GM18498 (cell line): ENCODE results near the gene CASP3.
A peak's percentile ranks its signal among the peaks of the same experiment; 100 is the strongest.

Experiments
- ATAC-seq: cut with Tn5 transposase; IDR thresholded peaks from one replicate; pipeline ENCODE4 v1.9.1; 2021; ENCODE audit warnings: mild to moderate bottlenecking, moderate library complexity; ENCODE audit not compliant: unreplicated experiment

Gene CASP3

DNA sequence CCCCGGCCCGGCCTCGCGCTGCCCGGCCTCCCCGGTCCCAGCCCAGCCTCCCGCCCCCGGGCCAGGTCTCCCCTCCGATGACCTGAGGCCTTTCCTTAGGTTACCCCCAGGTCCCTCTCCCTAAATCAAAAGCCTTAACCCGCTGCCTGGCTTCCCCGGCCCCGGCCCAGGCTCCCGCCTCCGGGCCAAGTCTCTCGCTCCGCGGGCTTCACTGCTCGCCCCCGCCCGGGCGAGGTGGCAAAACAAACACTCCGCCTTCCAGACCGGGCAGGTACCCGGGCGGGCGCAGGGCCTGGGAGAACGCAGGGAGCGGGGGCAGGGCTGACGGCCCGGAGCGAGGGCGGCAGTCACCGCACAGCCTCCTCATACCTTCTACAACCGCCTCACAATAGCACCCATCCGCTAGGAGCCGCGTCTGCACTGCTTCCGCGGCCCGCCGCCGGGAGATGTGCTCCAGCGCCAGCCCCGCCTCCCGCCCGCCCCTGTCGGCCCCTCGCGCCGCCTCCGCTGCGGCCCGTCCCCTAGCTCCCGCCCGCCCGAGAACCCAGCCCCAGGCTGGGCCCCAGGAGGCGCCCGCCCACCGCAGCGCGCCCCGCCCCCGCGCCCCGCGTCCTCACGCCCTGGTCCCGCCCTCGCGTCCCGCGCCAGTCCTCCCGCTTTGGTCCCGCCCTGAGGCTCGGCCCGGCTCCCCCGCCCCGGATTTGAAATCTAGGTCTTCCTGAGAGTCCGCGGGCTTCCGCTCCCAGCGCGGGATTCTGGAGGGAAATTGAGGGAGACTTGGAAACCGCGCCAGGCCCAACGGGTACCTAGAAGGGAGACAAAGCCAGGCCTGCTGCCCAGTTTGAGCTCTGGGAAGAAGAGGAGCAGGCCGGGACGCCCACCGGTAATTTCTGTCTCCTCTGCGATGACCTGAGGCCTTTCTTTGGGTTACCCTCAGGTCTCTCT is at the start of gene CASP3, which contains the start of gene PRIMPOL:
CASP3 (minus strand) TSS at position 422 of the 945 bp plus-strand sequence. CDS start 10,994 bp downstream, outside the sequence.
PRIMPOL (plus strand) TSS at position 713 of the 945 bp plus-strand sequence. CDS start 7,403 bp downstream, outside the sequence.
- ATAC-seq, result peak; percentile 89

DNA sequence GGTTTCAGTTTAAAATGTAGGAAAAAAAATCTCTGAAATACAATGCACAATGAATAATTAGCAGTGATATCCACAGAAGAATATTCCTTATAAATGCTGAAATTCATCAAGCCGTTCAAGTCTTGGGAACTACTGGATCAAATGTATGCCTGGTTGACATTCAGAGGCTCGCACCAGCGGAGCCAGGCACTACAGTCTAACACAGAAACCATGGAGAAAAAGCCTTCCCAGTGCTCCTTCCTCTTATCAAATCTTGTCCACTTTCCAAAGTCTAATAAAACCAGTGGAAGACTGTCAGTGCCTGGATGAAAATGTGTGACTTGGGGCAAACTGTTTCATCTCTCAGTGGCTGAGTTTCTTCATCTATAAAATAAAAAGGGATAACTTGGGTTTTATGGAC is 48.7 kb upstream of the CASP3 start:
- no peak for ATAC-seq

DNA sequence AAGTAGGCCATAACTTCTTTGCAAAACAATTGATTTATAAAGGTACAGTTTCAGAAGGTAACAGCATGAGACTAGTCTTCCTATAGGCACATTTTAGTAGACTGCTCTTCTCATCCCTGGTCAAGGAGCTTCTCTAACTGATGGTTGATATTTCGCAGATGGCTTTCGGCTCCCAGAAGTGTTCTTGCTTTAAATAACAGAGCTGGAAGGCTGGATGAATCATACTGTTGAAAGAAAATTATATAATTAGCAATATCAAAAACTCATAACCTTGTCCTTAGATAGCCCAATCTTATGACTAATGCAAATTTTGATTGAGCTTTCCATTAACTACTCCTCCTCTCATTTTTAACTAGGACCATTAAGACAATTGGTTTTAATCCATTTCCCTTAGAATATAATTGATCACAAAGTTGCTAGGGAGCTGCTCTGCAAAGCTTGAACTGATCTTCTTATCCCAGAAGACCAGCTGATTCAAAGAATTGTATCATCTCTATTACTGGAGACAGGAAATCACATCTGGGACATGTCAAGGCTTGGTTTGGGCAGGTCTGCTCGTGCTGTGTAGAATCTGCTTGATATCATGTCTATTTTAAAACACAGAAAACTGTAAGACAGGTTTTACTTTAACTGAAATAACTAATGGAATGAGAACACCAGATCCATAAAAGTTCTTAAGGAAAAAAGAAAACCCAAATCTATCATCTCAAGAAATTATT is 46.1 kb upstream of the CASP3 start:
- ATAC-seq, result no peak

DNA sequence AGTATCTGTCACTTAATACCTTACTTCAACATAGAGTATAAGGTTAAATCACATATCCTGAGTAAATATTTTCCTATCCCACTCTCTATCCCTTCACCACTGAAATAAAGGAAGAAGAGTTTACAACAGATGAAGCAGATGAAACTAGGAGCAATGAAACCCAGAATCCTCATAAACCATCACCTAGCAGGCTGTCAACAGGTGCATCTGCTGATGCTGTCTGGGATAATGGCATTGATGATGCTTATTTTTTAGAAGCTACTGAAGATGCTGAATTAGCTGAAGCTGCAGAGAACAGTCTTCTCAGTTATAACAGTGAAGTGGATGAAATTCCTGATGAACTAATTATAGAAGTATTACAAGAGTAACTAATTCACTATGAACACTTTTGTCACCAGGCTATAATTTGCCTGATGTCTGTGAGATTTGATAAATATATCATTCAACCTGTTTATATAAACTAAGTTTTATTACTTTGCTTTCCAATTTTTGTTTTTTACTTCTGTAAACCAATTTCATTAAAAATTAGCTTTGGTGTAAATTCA is 45.2 kb upstream of the CASP3 start:
- no peak for ATAC-seq

DNA sequence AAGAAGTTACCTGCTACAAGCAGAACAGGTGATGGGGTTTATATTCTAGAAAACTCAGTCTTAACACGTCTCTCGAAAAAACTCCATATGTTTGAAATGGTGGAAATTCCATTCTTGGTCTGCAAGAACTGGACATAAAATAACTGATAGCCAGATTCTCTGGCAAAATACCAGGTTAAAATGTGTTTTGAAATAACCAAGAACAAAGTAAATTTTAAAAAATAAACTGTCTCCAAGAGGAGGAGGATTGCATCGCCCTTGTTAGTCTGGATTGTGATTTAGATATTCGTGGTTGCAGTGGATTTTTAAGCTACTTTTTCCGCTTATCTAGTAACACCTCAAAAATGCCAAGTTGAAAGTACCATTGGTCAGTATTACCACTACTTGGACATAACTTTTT is 43.8 kb upstream of the CASP3 start:
- no peak for ATAC-seq

DNA sequence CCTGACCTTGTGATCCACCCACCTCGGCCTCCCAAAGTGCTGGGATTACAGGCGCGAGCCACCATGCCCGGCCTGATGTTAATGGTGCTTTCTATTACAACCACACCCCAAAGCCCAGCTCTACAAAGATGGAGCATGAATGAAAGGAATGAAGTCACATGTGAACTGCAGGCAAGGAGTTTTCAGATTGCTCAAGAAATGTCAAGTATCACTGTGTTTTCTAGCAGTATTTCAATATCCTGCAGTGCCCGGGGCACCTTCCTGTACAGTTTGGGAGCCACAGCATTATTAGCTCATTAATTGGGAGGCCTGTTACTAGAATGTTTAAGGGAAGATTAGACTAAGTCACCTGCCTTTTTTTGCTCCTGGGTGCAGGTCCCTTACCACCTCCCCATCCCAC is 40.4 kb upstream of the CASP3 start:
- ATAC-seq, result no peak

DNA sequence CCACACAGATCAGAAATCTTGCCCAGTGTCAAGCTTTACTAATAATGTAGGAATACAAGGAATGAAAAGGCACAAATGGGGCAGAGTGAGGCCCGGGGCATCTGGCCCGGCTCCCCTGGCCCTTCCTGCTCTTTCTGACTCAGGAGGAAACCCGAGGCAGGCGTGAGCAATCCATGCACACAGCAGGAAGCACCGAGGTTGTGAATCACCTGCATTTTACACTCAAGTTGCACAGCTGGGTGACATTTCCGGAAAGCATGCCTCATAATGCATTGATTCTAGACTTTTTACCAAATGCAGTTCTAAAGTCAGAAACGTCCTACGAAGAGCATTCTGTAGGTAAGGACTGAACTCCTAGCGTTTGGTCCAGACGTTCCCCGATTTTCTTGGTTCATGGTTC is 39.2 kb upstream of the CASP3 start:
- ATAC-seq, result no peak

DNA sequence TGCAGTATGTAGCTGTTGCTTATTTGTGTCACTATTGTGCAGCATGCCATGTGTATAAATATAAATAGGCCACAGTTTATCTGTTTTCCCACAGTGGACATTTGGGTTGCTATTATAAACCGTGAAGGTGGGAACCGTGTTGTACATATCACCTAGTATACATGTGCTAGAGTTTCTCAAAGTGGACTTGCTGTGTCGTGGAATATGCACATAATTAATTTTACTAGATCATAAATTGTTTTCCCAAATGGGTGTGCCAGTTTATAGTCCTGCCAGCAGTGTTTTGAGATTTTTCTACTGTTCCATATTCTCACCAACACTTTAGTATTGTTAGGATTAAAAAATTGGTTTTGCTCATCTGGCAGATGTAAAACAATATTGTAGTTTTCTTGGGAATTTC is 38.8 kb upstream of the CASP3 start:
- no peak for ATAC-seq

DNA sequence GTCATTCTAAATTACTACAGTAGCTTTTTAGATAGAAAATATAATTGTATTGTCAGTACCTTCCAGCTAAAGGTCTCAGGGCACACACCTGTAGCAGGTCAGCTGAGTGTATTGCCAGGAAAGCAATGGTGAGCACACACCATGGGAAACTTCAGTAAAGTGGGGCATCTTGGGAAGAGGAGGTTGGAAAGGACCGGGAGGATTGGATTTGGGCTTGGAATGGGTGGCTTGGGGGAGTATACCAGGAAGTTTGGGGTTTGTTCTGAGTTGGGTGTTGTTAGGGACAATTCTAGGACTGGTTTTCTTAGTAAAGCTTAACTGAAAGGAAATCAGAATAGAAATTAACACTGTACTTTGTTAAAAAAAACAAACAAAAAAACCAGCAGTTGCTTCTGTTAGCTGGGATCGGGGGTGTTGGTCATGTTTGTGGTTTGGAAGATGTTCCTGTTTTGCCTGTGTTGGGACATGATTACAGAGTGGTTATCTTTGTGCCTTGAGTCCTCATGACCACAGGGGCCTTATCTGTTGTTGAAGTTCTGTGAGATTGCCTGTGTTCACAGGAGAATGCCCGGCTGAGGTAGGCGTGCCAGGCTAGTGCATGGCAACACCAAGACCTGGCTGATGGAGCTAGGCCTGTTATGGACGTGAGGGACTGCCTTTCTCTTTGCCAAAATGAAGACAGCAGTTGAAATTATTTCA is 35.4 kb upstream of the CASP3 start:
- ATAC-seq, result no peak

DNA sequence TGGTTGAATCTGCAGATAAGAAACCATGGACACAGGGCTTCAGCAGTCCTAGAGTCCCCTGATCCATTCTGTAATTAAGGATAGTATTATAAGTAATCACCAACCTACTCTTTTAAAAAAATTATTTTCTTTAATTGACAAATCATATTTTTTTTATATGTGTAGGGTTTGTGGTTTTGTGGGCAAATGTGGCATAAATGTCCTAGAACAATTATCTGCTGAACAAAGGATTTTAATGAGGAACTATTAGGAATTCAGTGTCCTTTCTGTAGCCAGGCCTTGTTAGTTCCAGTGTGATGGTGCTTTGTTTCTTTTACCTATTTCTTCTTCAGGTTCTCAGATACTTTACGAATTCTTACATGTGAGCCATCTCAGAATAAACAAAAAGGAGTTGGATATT is 32.7 kb upstream of the CASP3 start:
- no peak for ATAC-seq

DNA sequence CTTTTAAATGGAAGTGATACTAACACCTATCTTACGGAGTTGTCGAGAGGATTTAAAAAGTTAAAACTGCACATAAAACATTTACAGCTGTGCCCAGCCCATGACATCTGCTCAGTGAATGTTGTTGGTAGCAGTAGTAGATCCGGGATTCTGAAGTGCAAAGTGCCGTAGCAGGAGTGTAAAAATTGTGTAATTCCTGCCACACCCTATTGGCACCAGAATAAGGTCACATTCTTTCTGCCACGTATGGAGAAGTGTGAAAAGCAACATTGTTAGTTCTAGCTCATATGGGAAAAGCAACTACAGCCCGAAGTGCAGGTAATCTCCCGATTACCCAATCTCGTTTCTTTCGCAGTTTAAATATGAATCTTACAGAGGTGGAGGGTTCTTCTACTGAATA is 31.5 kb upstream of the CASP3 start:
- no peak for ATAC-seq

DNA sequence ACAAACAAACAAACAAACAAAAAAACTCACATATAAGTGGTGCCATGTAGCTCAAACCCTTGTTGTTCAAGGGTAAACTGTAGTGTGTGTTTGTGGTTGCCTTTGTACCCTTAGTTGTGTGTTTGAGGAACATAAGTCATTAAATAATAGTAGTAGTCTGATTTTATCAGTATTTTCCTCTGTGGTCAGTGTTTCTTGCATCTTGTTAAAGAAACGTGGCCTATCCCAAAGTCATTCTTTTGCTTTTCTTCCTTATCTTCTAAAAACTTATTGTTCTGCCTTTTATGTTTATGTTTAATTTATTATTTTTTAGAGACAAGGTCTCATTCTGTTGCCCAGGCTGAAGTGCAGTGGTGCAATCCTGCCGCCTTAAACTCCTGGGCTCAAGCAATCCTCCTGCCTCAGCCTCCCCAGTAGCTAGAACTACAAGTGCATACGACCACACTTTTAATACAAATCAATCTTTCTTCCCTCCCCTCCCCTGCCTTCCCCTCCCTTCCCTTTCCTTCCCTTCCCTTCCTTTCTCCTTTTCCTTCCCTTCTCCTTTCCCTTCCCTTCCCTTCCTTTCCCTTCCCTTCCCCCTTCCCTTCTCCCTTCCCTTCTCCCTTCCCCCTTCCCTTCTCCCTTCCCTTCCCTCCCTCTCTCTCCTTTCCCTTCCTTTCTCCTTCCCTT is 26.7 kb upstream of the CASP3 start:
- no peak for ATAC-seq

DNA sequence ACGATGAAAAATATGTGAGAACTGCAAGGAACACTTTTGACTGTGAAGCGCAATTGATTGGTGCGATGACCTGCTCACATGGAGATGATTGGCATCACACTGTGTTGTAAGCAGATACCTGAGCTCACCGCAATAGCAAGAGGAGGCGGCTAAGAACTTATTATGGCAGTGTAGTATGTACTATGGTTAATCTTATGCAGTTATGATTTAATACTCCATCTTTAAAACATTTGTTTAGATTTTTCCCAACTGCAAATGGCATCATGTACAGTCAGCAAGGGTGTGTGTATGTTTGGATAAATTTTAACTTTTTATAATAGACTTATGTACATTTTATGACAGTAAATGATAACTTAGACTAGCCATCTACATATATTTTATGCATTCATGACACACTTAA is 25.8 kb upstream of the CASP3 start:
- no peak for ATAC-seq

DNA sequence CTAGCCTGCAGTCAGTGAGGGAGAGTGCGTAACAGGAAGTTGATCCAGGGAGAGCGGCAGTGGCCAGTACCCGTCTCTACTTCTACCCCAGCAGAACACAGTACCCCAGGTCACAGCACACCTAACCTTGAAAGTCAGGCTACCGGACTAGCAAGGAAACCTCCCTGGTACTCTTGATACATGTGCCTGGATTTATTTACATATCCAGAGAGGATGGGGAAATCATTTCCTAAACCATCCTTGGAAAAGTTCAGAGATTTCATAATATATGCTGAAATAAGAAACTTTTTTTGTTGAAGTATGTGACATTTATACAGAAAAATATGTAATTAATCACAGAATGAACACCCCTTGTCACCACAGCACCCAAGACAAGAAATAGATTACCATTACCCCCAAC is 24.8 kb upstream of the CASP3 start:
- ATAC-seq, result no peak

DNA sequence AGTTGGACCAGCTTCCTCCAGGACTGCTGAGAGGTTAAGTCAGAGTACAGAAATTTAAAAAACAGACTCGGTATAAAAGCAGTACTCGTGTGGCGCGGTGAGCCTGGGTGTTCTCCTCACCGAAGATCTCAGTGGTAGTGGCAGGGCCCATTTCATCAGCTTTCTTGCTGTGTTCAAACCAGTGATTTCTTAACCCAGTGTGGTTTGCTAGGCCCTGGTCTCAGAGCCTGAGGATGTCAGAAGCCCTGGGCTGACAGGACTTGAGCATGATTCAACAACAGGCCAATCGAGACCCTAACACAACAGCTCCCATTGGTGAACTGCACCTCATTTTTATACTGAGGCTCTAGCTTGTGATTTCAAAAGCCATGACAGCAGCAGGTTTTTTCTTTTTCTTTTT is 23.5 kb upstream of the CASP3 start:
- no peak for ATAC-seq

DNA sequence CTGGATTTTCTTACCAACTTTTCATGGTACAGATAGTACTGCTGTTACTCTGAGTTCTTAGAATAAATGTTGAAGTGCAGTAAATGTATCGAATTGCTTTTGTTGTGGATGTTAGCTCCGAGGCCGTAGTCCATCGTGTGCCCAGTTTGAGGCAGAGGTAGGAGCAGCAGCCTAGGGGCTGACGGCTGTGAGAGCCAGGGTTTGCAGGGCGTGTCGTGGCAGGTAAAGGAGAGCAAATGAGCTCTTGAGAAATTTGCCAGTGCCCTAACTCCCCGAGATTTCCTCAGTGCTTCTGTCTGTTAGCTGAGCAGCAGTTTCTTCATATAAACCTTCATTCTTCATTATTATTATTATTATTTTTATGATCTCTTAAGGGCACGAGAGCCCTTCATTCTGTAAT is 21.9 kb upstream of the CASP3 start:
- ATAC-seq, result no peak

DNA sequence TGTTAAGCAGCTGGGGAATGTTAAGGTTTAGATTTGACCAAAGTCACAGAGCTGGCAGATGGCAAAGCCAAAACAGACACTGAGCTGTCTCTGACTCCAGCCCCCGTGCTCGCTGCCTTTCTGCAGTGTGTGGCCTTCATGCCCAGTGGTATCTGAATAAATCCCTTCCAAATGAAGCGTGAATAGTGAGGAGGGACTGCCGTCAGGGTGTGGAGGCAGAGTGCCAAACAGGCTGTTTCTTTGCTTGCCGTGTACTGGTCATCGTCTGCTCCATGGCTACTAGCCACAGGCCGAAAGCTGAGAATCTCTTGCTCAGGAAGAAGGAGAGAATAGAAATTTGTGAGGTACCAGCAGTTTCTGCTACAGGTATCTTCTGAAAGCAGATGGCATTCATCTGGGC is 20.0 kb upstream of the CASP3 start:
- ATAC-seq, result no peak

DNA sequence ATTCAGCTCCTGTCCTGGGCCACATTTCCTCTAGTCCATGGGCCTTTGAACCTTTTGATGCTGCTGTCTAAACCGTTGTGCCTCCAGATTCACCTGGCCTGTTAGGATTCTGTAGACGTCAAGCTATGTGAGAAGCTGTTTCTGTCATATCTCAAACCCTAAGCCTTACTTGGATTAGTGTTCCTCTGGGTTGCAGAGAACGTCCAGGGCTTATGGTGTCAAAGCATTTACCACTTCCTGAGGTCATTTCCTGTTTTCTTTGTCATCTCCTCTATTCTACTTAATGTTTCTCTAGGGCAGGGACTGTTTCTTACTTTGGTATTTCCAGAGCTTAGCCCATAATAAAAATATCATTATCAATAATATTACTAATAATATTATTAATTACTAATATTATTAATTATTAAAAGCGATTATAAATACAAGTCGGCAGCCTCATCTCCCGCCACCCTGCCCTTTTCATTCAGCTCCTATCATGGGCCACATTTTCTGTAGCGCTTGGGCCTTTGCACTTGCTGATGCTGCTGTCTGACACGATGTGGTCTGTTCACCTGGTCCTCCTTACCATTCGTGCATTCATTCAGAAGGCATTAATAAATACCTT is 19.4 kb upstream of the CASP3 start:
- ATAC-seq, result no peak

DNA sequence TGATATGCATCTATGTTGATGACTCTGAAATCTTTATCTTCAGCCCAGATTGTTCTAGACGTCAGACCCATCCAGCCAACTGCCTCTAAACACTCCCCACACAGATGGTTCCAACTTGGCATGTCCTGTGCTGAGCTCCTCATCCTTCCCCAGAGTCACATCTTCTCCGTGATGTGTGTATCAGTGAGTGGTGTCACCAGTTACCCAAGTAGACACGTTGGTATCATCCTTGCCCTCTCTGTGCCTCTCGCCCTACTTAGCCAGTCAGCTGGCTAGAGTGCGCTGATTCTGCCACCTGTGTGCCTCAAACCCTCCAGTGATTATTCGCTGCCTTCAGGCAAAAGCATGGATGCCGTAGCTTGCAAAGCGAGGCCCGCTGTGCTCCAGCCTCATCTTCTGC is 18.8 kb upstream of the CASP3 start:
- no peak for ATAC-seq

DNA sequence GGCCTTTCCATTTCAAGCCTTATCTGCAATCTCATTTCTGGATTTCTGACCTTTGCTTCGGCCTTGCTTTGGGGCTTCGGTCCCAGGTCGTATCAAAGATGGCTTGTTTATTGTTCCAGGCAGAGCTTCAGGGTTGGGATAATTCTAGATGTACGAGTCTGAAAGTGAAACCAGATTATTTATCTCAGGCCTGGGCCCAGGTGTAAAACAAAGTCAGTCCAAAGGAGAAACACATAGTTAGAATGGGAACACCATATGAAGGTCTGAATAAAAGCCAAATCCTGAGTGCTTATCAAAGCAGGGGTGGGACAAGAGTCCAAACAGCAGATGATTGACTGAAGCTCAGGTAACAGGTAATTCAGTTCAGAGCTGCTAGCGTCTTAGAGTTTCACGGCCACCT is 17.4 kb upstream of the CASP3 start:
- no peak for ATAC-seq
